GM18508 (cell line): ENCODE data around the gene TRH.

Experiments used
- ATAC-seq: cut with Tn5 transposase; IDR thresholded peaks from one replicate; pipeline ENCODE4 v1.9.1; 2021; ENCODE audit warnings: moderate number of reproducible peaks; ENCODE audit not compliant: insufficient read depth, unreplicated experiment

TRH gene

GRCh38 chr3:129961141-129961541 is 13.4 kb upstream of the TRH start:
- ATAC-seq: no peak

GRCh38 chr3:129962600-129962999 is 11.9 kb upstream of the TRH start:
- ATAC-seq: no peak

DNA sequence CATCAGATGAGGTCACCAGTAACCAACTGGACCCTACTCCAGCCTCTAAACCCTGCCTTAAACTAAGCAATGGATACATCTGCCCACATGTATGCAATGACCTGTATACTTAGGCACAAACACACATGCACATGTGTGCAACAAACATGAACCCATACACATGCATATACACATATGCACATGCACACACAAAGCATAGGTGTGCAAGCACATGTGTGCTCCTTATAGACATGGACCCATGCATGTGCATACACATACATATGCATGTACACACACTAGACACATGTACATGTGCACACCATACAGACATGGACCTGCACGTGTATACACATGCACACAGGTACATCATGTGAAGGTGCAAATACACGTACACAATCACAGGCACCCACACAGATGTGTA is 8.6 kb upstream of the TRH start:
- no peak for ATAC-seq

DNA sequence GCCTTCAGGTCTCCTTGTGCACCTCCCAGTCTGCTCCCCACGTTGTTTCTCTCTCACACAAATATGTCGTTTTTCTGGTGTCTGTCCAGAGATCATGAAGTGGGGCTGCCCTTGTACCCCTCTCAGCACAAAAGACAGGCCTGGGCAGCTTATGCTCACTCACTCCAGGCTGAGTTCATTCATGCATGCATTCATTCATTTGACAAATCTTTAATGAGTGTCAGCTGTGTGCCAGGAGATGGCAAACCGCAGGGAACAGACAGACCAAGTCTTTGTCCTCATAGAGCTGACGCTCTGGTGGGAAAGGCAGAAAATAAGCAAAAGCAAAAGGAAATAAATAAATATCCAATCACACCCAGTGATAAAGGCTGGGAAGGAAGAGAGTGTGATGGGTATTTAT is 7.6 kb upstream of the TRH start:
- ATAC-seq: no peak

DNA sequence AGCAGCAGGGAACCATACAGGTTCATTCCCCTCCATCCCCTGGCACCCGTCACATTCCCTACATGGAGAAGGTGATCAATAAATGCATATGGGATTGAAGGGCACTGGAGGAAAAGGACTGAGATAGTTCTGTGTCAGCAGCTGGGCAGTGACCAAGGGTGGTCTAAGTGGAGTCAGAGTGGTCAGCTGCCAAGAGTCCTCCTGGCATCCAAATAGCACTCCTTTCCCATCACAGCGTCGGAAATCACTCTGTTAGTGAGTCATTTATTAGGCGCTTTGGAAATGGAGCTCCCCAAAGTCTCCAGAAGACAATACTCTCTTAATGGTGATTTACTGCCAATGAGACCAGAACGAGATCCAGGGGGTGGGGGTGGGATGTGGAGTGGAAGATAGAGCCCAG is 6.8 kb upstream of the TRH start:
- no peak for ATAC-seq

DNA sequence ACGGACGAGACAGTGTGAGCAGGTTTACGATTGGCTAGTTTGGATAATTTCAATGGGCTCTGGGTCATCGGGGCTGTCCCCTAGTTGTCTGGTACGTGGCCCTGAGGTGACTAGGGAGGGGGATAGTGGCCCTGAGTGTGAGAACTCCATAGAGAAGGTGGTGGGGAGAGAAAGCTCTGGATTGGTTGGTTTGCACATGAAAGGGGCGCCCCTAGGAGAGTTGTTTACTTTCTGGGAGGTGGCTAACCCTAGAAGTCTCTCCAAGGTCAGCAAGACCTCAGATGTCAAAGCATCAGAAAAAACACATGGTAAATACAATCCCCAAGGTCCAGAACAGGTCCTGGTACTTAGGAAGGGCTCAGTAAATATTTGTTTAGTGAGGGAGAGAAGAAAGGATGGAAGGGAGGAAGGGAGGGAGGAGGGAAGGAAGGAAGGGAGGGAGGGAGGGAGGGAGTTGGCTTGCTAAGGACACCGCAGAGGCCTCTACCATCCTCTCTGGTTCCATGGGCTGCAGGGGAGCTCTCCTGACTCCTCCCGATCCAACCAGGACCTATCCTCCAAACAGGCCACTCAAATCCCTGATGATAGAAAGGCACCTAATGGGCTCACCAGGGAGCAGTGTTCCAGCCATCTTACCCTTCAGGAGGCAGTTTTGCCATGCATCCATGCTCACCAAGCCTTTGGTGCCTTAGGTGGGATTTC is 3.0 kb upstream of the TRH start:
- ATAC-seq: no peak

- ATAC-seq: no peak
Observed at GRCh38 chr3:129972301-129972700, 2.2 kb upstream of the TRH start.

GRCh38 chr3:129973853-129974563 is 512 bp upstream of the TRH start:
- ATAC-seq: no peak

GRCh38 chr3:129974833-129975704 is 549 bp downstream of the TRH start:
- no peak for ATAC-seq

DNA sequence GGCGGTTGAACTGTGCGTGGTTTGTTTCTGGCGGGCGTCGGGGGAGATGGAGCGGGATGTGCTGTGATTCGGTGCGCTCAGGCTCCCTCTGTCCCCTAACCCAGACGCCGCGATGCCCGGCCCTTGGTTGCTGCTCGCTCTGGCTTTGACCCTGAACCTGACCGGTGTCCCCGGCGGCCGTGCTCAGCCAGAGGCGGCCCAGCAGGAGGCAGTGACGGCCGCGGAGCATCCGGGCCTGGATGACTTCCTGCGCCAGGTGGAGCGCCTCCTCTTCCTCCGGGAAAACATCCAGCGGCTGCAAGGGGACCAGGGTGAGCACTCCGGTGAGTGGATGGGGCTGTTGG is 1.2 kb downstream of the TRH start:
- ATAC-seq: no peak

DNA sequence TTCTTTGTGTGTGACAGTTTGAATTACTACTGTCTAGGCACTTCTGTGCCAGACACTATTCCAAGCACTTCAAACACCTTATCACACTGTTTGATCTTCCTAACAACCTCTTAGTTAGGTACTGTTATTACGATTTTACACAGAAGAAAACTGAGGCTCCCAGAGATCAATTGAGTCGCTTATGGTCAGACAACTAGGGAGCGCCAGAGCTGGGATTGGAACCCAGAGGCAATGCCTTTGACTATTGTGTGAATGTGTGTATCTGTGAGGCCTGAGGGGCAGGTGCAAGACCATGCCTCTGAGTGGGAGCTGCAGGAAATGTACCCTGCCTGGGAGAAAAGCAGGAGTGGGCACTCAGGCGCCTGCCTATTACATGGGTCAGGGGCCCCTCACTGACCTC is 1.8 kb downstream of the TRH start:
- ATAC-seq: no peak

DNA sequence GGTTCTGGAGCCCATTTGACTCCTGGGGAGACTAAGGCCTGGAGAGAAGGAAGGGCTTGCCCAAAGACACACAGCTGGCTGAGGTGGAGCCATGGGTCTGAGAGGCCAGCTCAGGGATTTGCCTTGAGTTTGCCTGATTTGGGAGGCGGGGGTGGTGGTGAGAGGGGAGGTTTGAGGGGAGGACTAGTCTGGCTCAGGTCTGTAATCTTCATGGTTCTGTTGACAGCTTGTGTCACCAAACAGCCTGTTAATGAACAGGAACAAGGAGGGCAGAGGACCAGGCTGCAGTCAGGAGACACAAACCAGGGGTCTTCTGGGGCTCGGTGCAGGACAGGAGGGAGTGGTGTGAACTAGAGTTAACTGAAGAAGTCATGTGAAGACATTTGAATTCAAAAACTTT is 3.6 kb downstream of the TRH start:
- no peak for ATAC-seq

GRCh38 chr3:129979905-129980304 is 5.4 kb downstream of the TRH start:
- no peak for ATAC-seq

- no peak for ATAC-seq
Observed at GRCh38 chr3:129983561-129983960, 9.0 kb downstream of the TRH start.

DNA sequence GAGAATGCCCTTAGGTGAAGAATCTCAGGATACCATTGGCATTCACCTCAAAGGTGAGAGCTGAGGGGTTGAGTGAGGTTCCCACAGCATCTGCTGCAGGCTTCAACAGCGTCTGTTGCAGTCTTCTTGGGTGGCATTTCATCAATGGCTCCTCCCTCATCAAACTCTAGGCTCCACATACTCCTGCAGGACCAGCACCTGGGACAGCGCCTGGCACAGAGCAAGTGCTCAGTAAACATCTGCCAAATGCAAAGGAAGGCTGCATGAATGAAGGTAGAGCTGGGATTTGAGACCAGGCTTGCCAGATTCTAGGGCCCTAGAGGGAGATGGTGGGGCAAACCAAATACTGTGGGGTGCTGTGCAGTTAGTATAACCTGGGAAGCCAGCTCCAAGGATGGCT is 9.6 kb downstream of the TRH start:
- no peak for ATAC-seq

DNA sequence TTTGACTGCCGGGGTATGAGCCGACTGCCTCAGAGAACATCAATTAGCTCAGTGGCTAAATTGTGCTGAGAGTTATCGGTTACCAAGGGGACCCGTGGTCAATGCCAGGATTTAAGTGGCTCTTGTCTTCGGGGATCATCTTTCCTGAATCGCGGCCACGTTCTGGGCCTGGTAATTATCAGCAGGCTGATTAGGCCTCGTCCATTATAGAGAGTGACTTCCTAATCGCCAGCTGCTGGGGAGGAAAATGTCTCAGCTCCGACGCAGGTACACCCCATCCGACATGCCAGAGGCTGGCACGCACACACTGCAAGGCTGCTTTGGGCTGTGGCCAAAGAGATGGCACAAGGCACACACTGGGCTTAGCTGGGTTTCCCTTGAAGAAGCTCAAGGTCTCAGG is 10.6 kb downstream of the TRH start:
- no peak for ATAC-seq

DNA sequence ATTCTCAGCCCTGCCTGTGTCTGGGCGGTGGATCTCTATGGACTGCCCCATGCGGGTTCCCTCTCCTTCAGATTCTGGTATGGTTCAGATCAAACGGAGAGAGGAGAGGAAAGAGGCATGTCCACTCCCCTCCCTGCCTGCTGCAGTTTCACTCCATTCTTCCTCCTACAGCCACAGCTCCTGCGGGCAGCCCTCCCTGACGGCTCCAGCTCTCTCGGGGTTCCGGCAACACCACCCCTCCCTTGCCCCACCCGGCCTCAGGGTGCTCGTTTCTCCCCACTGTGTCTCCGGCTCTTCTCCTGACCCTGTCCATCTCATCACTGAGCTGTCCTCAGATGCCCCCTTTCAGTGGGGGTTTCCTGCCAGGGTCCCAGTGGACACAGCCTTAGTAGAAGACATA is 13.9 kb downstream of the TRH start:
- no peak for ATAC-seq

DNA sequence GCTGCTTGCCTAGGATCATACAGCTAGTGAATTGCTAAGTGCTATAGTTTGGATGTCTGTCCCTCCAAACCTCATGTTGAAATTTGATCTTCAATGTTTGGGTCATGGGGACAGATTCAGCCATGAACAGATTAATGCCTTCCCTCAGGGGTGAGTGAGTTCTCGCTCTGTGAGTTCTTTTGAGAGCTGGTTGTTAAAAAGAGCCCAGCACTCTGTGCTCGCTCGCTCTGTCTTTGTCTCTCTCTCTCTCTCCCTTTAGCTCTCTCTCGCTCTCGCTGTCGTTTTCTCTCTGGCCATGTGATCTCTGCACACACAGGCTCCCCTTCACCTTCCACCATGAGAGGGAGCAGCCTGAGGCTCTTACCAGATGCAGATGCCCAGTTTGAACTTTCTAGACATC is 14.9 kb downstream of the TRH start:
- no peak for ATAC-seq

GRCh38 chr3:129992781-129993180 is 18.3 kb downstream of the TRH start:
- ATAC-seq: no peak

DNA sequence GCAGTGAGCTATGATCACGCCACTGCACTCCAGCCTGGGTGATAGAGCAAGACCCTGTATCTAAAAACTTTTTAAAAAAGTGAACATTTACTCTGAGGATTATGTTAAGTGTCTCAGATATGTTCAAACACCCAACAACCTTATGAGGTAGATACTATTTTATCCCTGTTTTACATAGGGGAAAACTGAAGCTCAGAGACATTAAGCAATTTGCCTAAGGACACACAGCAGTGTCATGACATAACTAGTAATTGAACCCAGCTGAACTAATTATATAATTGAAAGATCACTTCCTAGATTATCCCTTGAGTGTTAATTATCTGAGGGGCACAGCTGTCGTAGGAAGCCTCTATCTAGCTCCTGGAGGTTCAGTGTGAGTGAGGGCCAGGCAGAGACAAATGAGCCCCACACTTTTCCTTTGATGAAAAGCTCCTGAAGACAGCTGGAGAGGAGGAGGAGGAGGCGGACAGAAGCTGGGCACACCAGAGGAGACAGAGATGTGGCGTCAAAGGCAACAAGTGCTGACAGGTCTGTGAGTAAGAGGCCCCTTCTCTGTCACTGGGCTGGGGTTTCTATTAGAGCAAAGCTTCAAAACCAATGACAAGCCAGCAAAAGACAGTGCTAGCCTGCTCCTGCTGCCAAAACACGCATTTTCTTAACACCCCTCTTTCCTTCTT is 20.5 kb downstream of the TRH start:
- no peak for ATAC-seq

DNA sequence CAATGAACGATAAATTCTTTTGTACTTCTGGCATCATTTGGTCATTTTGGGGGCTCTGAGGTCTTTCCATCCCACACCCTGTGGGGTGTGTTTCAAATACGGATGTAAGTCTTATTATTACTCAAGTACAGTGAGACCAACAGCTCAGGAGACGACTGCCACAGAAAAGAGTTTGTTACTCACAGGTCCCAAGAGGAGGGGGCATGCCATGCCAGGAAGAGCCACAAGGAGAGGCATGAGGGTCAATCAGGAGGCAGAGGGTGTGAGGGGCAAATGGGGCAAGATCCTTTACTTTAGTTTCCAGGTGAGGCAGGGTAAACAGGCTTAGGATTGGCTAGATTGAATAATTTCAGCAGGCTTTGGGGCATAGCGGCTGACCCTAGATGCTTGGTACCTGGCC is 21.6 kb downstream of the TRH start:
- ATAC-seq: no peak
